NCI-H2081 treated with DMSO at 0.1 percent for 48 hours (cell line): ENCODE results near the gene SPATA20.

Source experiments
- DNase-seq: peaks from one replicate; lab custom pipeline; 2025; lab: John Stamatoyannopoulos, UW

The SPATA20 gene

GRCh38 chr17:50520483-50520882, 26.5 kb upstream of the SPATA20 start:
- DNase-seq, result no peak

DNA sequence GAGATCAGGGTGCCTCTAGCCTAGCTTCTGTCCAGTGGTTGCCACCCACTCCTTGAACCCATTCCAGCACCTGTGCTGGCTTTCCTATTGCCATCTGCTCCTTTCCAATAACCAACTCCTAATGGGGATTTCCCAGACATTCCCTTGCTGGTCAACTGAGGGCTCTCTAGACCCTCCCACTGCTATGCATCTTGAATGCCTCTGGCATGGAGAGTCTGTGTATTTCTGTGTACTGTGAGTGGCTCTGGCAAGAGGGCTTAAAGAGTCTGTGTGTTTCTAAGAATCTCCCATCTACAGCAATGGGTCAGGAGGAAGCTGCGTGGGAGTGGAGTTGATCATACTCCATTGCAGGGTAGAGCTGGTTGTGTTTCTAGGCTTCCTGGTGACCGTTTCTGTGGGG, 25.5 kb upstream of the SPATA20 start:
- DNase-seq, result no peak

DNA sequence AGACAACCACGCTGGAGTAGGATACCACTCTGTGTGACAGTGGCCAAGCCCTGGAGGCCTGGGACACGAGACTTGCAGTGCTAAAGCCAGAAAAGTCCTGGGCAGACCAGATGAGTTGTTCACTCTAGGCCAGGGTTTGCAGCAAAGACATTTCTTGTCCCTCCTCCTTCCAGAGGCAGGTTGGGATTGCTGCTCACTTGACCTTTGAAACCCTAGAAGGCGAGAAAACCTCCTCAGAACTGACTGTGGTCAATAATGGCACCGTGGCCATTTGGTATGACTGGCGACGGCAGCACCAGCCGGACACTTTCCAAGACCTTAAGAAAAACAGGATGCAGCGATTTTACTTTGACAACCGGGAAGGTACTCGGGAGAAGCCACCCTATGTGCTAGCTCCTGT, 24.2 kb upstream of the SPATA20 start:
- DNase-seq, result no peak

DNA sequence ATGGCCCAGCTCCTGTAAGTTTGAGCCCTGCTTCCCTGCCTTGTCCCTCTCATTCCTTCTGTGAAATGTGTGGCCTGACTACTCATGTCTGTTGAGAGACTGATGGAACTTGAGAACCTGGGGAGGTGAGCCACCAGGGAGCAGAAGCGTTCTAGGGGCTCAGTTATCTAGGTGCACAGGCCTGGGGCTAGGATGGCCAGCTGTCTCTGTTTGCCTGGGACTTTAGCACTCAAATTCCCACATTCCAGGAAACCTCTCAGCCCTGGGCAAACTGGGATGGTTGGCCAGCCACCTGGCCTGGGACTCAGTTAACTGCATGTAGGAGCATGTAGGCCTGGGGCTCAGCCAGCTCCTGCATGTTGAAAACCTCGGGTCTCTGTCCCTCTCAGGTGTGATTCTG, 23.8 kb upstream of the SPATA20 start:
- no peak for DNase-seq

DNA sequence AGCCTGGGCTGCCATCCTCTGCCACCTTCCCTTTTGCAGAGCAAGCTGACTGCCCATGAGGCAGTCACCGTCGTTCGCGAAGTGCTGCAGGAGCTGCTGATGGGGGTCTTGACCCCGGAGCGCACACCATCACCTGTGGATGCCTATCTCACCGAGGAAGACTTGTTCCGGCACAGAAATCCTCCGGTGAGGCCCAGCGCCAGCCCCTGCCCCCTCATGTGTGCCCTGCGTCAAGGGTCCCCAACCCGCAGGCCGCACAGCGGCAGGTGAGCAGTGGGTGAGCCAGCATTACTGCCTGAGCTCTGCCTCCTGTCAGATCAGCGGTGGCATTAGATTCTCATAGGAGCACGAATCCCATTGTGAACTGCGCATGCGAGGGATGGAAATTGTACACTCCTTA, 22.1 kb upstream of the SPATA20 start:
- no peak for DNase-seq

GRCh38 chr17:50527155-50527762, 19.7 kb upstream of the SPATA20 start:
- no peak for DNase-seq

- no peak for DNase-seq
Observed at GRCh38 chr17:50527949-50528474, 19.0 kb upstream of the SPATA20 start.

- DNase-seq, result no peak
Observed at GRCh38 chr17:50529849-50530248, 17.1 kb upstream of the SPATA20 start.

- DNase-seq, result no peak
Observed at GRCh38 chr17:50531428-50532025, 15.4 kb upstream of the SPATA20 start.

- no peak for DNase-seq
Observed at GRCh38 chr17:50532452-50533024, 14.4 kb upstream of the SPATA20 start, which contains the start of gene EPN3. EPN3 (plus strand) TSS chr17:50532735; CDS start chr17:50536557, 3,822 bp downstream.

GRCh38 chr17:50533185-50533584, 13.8 kb upstream of the SPATA20 start:
- DNase-seq, result no peak

- no peak for DNase-seq
Observed at GRCh38 chr17:50533720-50534148, 13.2 kb upstream of the SPATA20 start.

DNA sequence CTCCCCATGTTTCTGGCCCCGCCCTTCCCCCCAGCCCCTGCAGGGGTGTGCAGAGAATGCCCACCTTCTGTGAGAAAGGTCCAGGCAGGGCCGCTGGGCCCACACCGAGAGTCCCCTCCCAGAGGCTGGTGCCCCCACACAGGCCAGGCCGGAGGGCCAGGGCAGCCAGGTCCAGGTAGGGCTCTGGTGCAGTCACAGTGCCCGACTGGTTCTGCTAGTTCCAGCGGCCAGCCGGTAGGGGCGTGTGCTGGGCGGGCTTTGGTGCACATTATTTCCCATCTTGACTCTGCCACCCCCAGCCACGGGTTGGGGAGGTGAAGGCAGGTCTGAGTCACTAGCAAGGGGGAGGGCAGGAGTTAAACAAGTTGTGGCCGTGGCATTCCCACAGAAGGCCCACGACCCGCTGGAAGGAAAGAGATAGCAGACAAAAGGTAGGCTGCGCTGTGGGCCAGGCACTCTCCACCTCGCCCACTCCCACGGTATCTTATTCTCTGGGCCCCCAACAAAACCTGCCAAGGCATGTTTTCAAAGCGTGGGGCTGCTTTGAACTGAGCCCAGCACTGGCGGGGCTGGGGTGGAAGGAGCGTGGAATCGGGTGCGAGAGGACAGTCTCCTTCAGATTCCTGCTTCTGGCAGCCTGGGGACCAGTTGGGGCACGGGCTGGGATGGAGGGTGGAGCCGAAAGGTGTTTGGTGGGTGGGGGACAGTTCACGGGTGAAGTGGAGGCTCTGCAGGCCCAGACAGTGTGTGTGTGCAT, 12.6 kb upstream of the SPATA20 start:
- DNase-seq, result no peak

- DNase-seq, result no peak
Observed at GRCh38 chr17:50534979-50535326, 12.0 kb upstream of the SPATA20 start.

GRCh38 chr17:50535407-50535806, 11.6 kb upstream of the SPATA20 start:
- no peak for DNase-seq

GRCh38 chr17:50536683-50537646, 10.0 kb upstream of the SPATA20 start:
- no peak for DNase-seq

DNA sequence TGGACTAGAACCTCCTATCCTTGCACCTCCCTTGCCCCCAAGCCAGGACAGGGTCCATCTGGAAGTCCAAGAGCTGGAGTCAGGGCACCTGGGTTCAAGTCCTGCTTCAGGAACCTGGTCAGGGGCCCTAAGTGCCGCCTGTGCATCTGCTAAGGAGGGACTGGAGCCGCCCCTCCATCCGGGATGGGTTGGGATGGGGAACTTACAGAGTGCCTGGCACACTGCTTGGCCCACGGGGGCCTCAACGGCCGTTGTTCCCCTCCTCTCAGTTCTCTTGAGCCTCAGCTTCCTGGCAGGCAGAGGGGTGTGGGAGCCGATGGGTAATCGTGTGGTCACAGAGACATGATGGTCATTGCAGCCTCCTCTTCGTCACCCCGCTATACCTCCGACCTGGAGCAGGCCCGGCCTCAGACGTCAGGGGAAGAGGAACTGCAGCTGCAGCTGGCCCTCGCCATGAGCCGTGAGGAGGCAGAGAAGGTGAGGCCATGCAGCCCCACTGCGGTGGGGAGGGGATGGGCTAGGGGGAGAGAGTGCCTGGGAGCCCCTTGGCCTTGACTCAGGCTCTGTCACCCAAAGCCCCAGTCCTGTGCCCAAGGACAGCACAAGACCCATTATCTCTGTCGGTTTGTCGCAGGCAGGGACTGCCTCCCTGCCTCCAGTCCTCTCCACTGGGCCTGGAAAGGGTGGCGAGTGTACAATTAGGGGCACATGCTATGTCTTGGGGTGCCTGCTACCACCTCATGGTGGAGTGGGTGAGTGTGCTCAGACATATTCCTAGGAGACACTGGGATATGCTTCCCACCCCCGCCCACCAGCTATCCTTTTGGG, 9.0 kb upstream of the SPATA20 start:
- no peak for DNase-seq

DNA sequence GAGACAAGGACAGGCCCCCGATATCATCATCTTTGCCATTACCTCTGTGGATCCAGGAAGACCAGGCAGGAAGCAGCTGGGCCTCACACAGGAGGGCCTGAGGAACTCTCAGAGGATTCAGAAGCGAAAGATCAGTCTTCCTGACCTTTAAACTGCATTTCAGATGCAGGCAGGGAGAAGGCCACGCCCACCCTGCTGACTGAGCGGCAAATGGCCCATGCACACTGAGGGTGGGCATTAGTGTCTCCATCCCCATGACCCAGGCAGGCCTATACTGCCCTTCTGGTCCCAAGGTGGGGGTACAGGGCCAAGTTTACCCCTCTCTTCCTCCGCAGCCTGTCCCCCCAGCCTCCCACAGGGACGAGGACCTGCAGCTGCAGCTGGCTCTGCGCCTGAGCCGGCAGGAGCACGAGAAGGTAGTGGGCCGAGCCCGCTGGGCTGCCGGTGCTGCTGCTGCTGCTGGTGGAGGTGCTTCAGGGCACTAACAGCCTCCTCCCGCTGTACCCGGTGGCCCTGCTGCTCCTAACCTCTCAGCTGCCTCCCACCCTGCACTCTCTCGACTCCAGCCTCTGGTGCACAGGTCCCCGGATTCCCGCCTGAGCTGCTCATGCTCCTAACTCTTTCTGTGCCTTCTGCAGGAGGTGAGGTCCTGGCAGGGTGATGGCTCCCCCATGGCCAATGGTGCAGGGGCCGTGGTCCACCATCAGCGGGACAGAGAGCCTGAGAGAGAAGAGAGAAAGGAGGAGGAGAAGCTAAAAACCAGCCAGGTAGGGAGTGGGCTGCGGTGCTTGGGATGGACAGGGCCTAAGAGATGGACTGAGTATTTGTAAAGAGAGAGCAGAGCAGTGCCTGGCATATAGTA, 8.2 kb upstream of the SPATA20 start:
- no peak for DNase-seq

DNA sequence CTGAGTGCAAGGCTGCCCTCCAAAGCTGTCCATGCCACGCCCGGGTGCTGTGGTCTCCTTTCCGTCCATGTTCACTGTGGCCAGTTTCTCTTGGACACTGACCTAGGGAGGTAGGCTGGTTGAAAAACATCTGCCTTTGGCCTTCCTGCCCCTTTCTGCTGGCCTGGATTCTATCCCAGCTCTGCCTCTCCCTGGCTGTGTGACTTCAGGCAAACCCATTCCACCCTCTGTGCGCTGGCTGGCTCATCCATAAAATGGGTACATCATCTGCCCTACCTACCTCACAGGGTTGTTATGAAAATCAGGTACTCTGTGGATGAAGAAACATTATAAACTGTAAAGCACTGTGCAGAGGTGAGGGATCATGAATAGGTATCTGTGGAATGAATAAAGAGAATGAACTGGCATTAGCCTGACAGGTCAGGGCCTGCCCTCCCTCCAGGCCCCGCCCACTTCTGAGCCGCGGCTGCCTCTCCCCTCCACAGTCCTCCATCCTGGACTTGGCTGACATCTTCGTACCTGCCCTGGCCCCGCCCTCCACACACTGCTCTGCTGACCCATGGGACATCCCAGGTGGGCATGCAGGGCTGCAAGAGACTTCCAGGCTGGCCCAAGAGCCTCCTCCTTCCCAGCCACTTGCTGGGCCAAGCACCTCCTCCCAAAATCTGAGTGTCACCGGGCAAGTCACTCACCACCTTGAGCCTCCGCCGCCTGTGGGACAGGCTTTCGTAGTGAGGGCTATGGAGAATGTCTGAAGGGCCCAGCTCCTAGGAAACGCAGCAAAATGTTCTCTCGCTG, 7.0 kb upstream of the SPATA20 start:
- no peak for DNase-seq
